CD14-positive monocyte (primary cell): ENCODE results near the gene TENT5C. TPM values are rescaled to one million over a fixed set of nuclear protein-coding genes. Genes with fewer than 3 reads are reported as not detected.

Source experiments
- DNase-seq, 3 donors: peaks; one replicate each; pipeline ENCODE4 v3.0.0-alpha.2; 2011 to 2022
- H2AFZ ChIP-seq: 2 replicates; pipeline ENCODE4 v1.6.0; 2012; ENCODE audit warnings: mild to moderate bottlenecking, low read depth, low read length, inconsistent platforms; ENCODE audit not compliant: insufficient read depth, poor library complexity, severe bottlenecking
- H3K27ac ChIP-seq, 2 donors: 1 replicate in 1 of 2; 2 replicates in 1 of 2; pipeline ENCODE4 v1.5.1; 2012 to 2013; ENCODE audit warnings: low read length in 2 of 2, control low read depth in 1 of 2, inconsistent platforms in 1 of 2, low read depth in 1 of 2, mild to moderate bottlenecking in 1 of 2
- H3K27me3 ChIP-seq, 2 donors: one replicate each; pipeline versions ENCODE4 v1.6.0 to v1.6.1; 2011 to 2013; ENCODE audit warnings: low read length in 2 of 2; ENCODE audit not compliant: control insufficient read depth in 2 of 2, insufficient read depth in 2 of 2
- H3K36me3 ChIP-seq, 2 donors: replicated peaks in 1 of 2; 1 replicate in 1 of 2; 2 replicates in 1 of 2; pipeline versions ENCODE4 v1.5.1 to v1.6.1; 2012 to 2013; ENCODE audit warnings: low read length in 2 of 2, control low read depth in 1 of 2, inconsistent platforms in 1 of 2, mild to moderate bottlenecking in 1 of 2; ENCODE audit not compliant: insufficient read depth in 2 of 2, control insufficient read depth in 1 of 2
- H3K4me1 ChIP-seq, 2 donors: 1 replicate in 1 of 2; 2 replicates in 1 of 2; pipeline versions ENCODE4 v1.5.1 to v1.6.1; 2012 to 2013; ENCODE audit warnings: low read length in 2 of 2, control low read depth in 1 of 2, inconsistent platforms in 1 of 2, mild to moderate bottlenecking in 1 of 2, moderate library complexity in 1 of 2; ENCODE audit not compliant: insufficient read depth in 2 of 2, control insufficient read depth in 1 of 2
- H3K4me2 ChIP-seq: replicated peaks from 2 replicates; pipeline ENCODE3; 2012; ENCODE audit warnings: low read length, moderate library complexity, mild to moderate bottlenecking; ENCODE audit not compliant: poor library complexity, severe bottlenecking; ENCODE audit errors: extremely low read depth
- H3K4me3 ChIP-seq, 3 experiments: fragments of 200-600 bp in 1 of 3; sonication (generic) in 1 of 3; replicated peaks in 1 of 3; 1 replicate in 2 of 3; 2 replicates in 1 of 3; pipeline ENCODE4 v1.5.1; 2011 to 2013; ENCODE audit warnings: low read length in 3 of 3, mild to moderate bottlenecking in 3 of 3, control low read depth in 2 of 3, low read depth in 2 of 3, inconsistent platforms in 1 of 3, moderate library complexity in 1 of 3
- H3K79me2 ChIP-seq: 2 replicates; pipeline ENCODE4 v1.6.0; 2012; ENCODE audit warnings: mild to moderate bottlenecking, control low read depth, inconsistent platforms, low read length, moderate library complexity; ENCODE audit not compliant: insufficient read depth
- H3K9ac ChIP-seq: 2 replicates; pipeline ENCODE4 v1.6.0; 2017; ENCODE audit warnings: low read length, mild to moderate bottlenecking; ENCODE audit not compliant: insufficient read depth, poor library complexity, severe bottlenecking
- H3K9me3 ChIP-seq, 2 donors: replicated peaks in 1 of 2; 1 replicate in 1 of 2; 2 replicates in 1 of 2; pipeline versions ENCODE4 v1.5.1 to v1.6.1; 2012 to 2013; ENCODE audit warnings: low read length in 2 of 2, control low read depth in 1 of 2; ENCODE audit not compliant: control insufficient read depth in 1 of 2, insufficient read depth in 1 of 2
- H4K20me1 ChIP-seq: 2 replicates; pipeline ENCODE4 v1.6.0; 2012; ENCODE audit warnings: mild to moderate bottlenecking, low read length, control low read depth, moderate library complexity; ENCODE audit not compliant: insufficient read depth
- H3K27ac Mint-ChIP-seq, 7 donors: one replicate each; pipeline ENCODE4 v1.8.0; 2020; ENCODE audit warnings: mild to moderate bottlenecking in 7 of 7, mixed read lengths in 7 of 7, moderate library complexity in 6 of 7, inconsistent platforms in 2 of 7
- H3K27me3 Mint-ChIP-seq, 3 donors: one replicate each; pipeline ENCODE4 v1.8.0; 2021 to 2022; ENCODE audit warnings: low read depth in 3 of 3, mild to moderate bottlenecking in 3 of 3, mixed read lengths in 3 of 3, moderate library complexity in 3 of 3, inconsistent platforms in 1 of 3
- H3K36me3 Mint-ChIP-seq, 2 donors: one replicate each; pipeline ENCODE4 v1.8.0; 2020; ENCODE audit warnings: mixed read lengths in 2 of 2, inconsistent platforms in 1 of 2, mild to moderate bottlenecking in 1 of 2
- H3K4me1 Mint-ChIP-seq: one replicate; pipeline ENCODE4 v1.8.0; 2020; ENCODE audit warnings: mild to moderate bottlenecking, mixed read lengths
- H3K4me3 Mint-ChIP-seq, 2 donors: one replicate each; pipeline ENCODE4 v1.8.0; 2020; ENCODE audit warnings: mild to moderate bottlenecking in 2 of 2, mixed read lengths in 2 of 2, moderate library complexity in 1 of 2
- H3K9me3 Mint-ChIP-seq, 7 donors: one replicate each; pipeline ENCODE4 v1.8.0; 2020 to 2022; ENCODE audit warnings: mixed read lengths in 7 of 7, mild to moderate bottlenecking in 6 of 7, moderate library complexity in 6 of 7, inconsistent platforms in 2 of 7
- CTCF ChIP-seq: fragments of 200-600 bp; IDR thresholded peaks from one replicate; pipeline ENCODE4 v1.8.0; 2022; ENCODE audit warnings: antibody characterized with exemption, mild to moderate bottlenecking
- WGBS: methylation state at CpG from one replicate; pipeline ENCODE4 v1.1.5; 2013; ENCODE audit warnings: missing lambda C conversion rate; ENCODE audit not compliant: insufficient coverage; 5-methylcytosine and 5-hydroxymethylcytosine counted together
- intact Hi-C, 2 donors: fragments of 100-400 bp; cut with micrococcal nuclease; formaldehyde crosslinking; loops; one replicate each; pipeline versions ENCODE4 v1.15.0 to v1.15.1; 2023
- polyA plus RNA-seq, 3 donors: library from polyadenylated mRNA; depleted of rRNA in 1 of 3; unstranded in 2 of 3; stranded (reverse) in 1 of 3; fragments of 300-500 nt in 2 of 3; fragments of >200 nt in 1 of 3; fragmentation: Illumina TruSeq in 2 of 3; gene quantifications; 1 replicate in 2 of 3; 2 replicates in 1 of 3; pipeline ENCODE4 v1.2.3, GENCODE V29; 2012 to 2021

TENT5C gene
- polyA plus RNA-seq, 3 donors = 0.17 to 0.69 (median 0.27) TPM

- Mint-ChIP-seq H3K4me3 (no peak overlapping the region), H3K36me3 (no peaks in the 10 kb centered on the region), H3K9me3 (peaks cover 0 to 8% (median 3%) of the 10 kb centered on the region in 7 donors), H3K27me3 (peaks cover 0 to 1% (median 0%) of the 10 kb centered on the region in 3 donors), H3K4me1 (peaks cover 12% of the 10 kb centered on the region), H3K27ac (no peak overlapping the region)
- Histone ChIP-seq H3K4me3 (no peak overlapping the region), H3K27me3 (no peaks in the 10 kb centered on the region), H4K20me1 (no peaks in the 10 kb centered on the region), H3K4me1 (peaks cover 0 to under 1% of the 10 kb centered on the region in 2 donors), H3K9me3 (peaks cover 0 to 2% of the 10 kb centered on the region in 2 donors), H3K27ac (no peak overlapping the region), H3K4me2 (no peak overlapping the region), H3K36me3 (no peaks in the 10 kb centered on the region), H3K79me2 (no peaks in the 10 kb centered on the region), H2AFZ (no peak overlapping the region), H3K9ac (no peak overlapping the region)
- DNase-seq = no peak
- no peak for TF ChIP-seq CTCF
- WGBS = 89% methylated on average over 3 of the region's 3 CpGs
- intact Hi-C loops = no loop called here
Measured at GRCh38 chr1:117559139-117559538, 46.7 kb upstream of the TENT5C start.

- Histone ChIP-seq H3K4me3 (no peak overlapping the region), H4K20me1 (no peaks in the 10 kb centered on the region), H3K9ac (no peak overlapping the region), H3K27me3 (no peaks in the 10 kb centered on the region), H3K9me3 (peaks cover 0 to 2% of the 10 kb centered on the region in 2 donors), H3K36me3 (no peaks in the 10 kb centered on the region), H3K27ac (no peak overlapping the region), H3K4me1 (peaks cover 7 to 8% of the 10 kb centered on the region in 2 donors), H3K79me2 (no peaks in the 10 kb centered on the region), H2AFZ (no peak overlapping the region), H3K4me2 (no peak overlapping the region)
- Mint-ChIP-seq H3K36me3 (no peaks in the 10 kb centered on the region), H3K4me3 (no peak overlapping the region), H3K27ac (no peak overlapping the region), H3K4me1 (peaks cover 20% of the 10 kb centered on the region), H3K9me3 (peaks cover 0 to 8% (median 3%) of the 10 kb centered on the region in 7 donors), H3K27me3 (peaks cover 0 to 1% (median 0%) of the 10 kb centered on the region in 3 donors)
- no CpG with 5 or more reads among the region's 3 CpGs for WGBS
- no peak for DNase-seq
- no peak for TF ChIP-seq CTCF
- intact Hi-C loops = no loop called here
Measured at GRCh38 chr1:117559985-117560384, 45.9 kb upstream of the TENT5C start.
